Nucleus accumbens (tissue), 56 donors: Measurements from ENCODE around the gene ADGRV1.

Experiments
- DNase-seq, 56 donors: peaks; one replicate each; lab custom pipeline; 2025; lab: John Stamatoyannopoulos, UW

ADGRV1 gene

DNA sequence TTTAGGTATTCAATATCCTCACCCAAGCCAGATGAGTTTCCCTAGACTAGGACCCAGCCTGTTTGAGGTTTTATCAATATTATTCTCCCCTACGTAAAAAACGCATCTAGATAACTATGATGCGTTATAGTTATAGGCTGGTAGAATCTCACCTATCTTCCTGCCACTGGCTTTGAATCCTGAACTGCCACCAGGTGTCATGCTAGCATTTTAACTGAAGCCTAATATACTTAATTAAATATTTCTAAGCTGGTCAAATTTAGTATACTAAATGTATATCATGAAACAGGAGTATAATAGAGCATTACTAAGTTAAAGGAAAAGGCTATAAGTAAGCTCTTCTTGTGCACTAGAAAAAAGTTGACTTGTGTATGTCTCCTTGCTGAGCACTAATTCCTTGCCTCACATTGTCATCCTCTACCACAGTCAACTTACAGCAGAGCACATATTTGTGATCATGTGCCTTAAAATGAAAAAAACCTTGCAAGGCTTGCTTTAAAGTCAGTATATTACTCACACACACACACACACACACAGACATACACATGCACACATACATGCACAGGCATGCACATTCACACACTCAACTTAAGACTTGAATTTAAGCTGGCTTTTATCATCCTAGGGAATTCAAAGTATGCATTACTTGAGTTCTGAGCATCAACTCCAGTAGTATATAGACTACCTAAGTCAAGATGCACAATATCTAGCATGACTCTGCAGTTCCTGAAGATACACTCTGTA is 303.4 kb downstream of the ADGRV1 start:
- no peak for DNase-seq

DNA sequence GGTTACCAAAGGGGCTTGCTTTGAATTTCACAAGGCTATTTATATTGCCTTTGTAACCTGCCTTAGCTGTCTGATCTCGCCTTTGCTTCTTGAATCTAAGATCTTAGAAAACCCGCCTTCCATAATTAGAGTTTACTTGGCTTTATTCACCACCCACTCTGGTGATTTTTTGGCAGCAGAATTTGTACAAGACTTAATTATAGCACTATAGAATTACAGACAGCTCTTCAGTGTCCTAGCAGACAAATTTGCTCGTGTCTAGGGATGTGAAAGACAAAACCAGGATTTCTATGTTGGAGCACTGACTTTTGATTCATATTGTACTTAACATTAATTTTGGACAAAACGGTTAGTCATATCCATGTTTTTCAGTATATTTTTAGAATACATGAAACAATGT is 306.6 kb downstream of the ADGRV1 start:
- no peak for DNase-seq

DNA sequence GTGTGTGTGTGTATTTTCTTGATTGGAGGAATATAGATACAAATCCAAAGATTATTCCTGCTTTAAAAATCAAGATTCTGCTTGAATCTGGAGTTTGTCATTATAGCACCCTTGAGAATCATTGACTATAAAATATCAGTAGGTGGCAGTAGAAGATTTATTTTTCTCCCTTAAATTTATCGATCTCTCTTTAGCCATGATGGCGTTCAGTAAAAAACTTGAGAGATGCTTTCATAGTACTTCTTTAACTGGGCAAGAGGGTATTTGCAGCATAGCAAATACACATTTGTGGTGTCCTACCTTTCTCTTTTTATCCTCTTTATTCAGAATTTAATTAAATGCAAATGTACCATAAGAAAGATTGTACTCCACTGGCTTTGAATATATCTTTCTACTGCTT is 307.7 kb downstream of the ADGRV1 start:
- DNase-seq: no peak

DNA sequence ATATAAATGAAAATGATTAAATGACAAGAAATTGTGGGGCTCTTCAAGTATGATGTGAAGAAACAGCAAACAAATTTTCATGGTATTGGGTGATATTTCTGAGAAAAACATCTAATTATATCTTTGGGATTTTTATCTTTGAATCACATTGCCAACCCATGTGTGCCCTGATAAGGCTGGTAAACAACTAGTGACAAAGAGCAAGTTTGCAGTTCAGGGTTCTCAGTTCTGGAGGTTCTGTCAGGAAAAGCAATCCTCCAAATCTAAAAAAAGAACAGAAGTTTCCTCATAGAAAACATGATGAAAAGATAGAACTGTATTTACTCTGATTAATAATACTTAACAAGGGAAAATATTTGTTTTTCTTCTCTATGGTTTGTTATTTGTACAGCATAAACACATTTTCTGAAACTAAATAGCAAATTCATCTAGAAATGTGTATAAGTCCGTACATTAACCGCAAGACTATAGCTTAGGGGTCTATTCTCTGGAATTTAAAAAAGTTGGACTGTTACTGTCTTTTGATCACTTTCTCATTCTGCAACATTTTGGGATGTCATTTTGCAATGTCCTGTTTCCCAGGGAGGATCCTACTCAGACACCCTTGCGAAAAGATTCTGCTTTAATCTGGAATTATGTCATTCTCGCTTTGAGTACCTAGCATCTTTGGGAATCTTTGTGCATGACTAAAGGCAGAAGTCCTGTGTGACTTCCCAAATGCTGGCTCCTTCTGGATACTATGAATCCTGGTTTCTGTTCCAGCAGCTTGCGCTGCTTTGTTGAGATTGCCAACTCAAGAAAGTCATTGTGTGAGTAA is 308.5 kb downstream of the ADGRV1 start:
- no peak for DNase-seq

DNA sequence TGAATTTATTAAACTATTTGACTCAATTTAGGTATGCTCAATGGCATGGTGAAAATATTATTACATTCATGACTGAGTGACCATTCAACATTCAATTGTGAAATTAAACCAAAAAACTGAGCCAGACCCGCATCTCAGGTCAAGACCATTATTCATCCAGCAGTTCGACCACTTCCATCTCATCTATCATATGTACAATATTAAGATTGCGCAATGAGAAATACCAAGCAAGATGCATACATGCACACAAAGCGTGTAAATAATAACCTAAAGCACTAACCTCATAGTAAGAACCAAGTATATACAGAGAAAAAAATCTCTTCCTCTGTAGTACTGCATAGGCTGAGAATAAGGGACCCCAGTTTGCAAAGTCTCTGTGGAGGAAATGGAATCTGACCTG is 310.2 kb downstream of the ADGRV1 start:
- no peak for DNase-seq

DNA sequence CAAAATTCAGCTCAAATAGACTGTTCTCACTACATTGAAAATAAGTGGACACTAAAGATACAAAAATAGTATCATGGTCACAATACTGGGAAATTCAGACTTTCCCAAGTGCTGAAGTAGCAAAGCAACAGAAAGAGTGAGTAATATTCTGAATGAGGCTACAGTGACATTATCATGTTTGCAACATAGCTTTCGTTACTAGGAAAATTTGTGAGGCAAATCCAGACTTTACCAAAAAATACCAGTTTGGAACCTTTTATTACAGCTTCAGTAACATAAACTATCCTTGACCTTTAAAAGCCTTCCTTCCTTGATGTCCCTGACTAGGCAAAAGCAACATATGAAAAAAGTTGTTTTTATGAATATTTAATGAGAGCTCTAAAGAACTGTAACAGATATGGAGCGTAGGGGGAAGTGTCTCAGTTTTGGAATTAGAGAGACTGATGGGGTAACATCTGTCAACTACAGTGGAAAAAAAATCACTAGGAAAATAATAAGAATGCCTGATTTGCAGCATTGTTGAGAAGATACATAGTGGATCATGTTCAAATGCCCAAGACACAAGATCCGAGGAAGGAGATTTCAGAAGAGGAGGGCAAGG is 312.9 kb downstream of the ADGRV1 start:
- no peak for DNase-seq

DNA sequence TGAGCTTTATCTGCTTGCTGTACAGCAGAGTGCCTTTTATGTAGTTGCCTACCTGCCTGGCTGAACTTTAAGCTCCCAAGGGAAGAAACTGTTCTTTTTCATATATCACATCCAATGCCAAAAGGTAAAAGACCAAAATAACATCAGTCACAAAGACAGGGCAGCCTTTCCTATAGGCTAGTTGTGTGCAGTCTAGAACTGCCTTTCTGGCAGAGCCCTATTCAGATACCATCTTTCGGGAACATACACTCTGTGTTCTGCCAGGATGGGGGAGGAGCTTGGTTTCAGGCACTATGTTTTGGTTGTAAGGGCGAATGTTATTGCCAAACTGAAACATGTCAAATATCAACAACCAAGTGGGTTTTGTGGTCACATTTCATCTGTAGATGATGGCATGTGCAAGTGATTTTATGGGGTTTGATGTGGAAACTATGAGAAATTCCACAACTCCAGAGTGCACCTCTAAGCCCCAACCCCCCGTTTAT is 314.5 kb downstream of the ADGRV1 start:
- DNase-seq: no peak

DNA sequence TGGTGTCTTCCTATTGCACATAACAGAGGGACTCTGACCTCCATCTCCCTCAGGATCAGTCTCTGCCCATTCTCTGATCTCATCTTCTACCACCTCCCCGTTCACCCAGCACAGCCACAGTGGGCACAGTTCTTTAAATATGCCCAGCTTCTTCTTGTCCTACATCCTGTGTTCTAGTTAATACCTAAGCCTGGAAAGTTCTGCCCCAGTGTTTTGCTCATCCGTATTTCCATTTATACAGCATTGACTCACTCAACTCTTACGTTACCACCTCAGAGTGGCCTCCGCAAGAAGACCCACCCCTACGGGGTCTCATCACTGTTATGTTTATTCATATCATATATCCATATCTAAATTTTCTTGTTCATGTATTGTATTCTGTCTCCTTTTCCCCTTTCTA is 315.5 kb downstream of the ADGRV1 start:
- DNase-seq: no peak

DNA sequence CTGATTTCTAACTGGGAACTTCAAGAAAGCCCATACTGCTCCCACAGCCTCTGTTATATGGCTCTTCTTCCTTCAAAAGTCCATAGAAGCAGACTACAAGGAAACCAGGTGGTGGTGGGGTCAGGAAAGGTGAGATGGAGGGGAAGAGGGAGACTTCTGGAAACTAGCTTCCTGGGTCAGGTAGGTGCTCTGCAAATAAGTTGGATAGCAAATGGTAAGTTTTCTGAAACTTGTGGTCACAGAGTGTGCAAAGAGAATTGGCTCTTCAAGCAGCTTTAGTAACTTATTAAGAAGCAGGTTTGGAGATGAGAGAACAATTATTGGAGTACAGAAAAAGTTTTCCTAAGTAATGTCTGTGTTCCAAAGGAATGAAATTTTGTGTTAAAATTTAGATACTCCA is 316.9 kb downstream of the ADGRV1 start:
- DNase-seq: no peak

DNA sequence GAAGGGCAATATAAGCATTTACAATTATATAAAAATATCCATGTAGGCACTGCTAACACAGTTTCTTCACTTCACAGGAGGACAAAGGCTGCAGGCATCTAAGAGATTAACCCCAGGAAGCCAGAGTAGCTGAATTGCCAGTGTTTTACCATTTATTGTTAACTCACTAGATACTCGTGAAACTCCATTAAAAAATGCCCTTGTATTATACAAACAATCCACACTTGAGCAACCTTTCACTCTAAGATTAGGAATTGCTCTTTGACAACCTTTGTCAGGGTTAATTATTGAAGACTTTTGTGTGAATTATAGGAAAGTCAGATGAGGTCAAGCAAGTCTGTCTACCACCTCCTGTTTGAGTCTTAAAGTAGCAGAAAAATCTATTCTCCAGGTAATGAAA is 317.8 kb downstream of the ADGRV1 start:
- no peak for DNase-seq

DNA sequence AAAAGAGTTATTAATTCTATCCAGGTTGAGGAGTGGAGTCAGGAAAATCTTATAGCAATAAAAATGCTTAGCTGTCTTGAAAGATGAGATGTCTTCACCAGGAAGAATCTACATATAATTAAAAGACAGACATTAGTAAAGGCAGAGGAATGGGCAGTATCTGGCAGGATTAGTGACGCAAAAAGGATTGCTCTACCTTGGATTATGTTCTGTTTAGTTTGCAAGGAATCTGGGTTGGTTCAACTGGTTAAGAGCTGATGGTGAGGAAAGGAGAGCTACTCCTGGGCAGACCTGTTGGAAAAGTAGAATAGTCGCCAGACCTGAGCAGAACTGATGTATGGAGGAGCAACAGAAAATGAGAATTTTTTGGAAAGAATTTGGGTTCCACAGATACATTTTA is 318.5 kb downstream of the ADGRV1 start:
- DNase-seq: no peak

DNA sequence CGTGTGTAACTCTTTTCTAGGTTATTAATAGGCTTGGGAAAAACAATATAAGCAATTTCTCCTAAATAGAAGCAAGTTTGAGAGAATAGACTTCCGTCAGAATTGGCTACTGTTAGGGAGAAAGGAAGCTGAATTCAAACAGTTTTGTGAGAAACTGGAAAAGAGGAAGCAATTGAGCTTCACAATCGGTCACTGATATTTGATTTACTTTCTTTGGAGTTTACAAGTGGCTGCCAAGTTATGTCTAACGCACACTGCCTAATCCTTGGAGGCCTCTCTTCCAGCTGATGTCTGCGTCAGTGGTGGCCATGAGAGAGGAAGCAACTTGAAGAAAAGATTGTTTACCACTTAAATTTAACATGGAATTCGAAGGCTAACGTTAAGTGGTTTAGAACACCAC is 319.5 kb downstream of the ADGRV1 start:
- no peak for DNase-seq

DNA sequence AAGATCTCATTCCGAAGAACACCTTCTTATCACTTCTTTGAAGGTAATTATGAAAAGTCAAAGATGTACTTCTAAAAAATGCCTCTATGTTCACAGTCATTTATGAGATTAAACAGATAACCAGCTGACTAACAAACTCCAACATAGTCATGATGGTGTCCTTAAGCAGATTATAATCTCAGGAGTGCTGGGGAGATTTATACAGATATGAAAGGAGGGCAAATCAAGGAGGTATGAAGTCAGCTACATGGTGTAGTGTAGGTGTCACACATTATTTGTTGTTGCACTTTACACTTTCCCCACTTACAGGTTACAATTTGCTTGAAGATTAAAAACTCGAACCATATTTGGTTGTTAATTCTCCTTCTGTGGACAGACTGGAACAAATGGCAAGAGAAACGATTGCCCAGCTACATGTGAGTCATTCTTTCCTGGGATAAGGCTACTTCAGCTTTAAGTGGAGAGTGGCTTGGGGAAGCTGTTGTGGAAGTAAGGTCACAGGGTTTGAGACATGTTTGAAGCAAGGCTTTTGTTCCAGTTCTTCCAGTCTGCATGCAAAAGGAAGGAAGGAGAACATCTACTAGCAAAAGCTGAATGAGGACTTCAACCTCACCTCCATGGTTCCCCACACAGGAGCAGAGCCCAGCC is 320.1 kb downstream of the ADGRV1 start:
- no peak for DNase-seq

DNA sequence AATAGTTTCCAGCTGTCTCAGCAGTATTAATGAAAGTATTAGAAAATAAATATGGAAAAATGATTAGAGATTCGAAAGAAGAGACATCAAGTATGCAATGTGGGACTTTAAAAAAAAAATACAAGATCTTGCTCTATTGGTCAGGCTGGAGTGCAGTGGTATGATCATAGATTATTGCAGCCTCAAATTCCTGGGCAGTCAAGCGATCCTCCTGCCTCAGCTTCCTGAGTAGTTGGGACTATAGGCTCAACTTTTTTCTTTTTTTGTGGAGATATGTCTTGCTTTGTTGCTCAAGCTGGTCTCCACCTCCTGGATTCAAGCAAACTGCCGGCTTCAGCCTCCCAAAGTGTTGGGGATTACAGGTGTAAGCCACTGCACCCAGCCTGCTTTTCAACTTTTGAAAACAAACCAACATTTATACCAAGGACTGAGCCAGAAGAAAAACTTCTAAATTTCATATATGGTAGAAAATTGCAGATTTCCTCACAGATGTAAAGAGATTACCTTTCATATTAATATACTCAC is 323.1 kb downstream of the ADGRV1 start:
- no peak for DNase-seq

DNA sequence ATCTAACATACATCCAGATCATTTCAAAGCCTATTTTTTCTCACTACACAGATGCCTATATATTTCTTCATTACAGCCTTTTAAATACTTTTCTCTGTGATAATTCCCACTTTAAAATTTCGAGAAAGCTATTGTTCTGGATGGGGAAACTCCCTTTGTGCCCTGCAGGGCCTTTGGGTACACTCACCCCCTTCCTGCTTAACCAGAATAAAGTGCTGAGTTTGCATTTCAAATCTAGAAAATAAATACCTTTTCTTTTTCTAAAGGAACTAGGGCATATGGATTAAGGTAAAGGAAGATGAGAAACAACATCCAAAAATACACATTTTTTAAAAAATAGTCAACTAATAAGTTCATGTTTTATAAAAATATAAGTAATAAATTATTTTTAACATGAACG is 323.9 kb downstream of the ADGRV1 start:
- no peak for DNase-seq

DNA sequence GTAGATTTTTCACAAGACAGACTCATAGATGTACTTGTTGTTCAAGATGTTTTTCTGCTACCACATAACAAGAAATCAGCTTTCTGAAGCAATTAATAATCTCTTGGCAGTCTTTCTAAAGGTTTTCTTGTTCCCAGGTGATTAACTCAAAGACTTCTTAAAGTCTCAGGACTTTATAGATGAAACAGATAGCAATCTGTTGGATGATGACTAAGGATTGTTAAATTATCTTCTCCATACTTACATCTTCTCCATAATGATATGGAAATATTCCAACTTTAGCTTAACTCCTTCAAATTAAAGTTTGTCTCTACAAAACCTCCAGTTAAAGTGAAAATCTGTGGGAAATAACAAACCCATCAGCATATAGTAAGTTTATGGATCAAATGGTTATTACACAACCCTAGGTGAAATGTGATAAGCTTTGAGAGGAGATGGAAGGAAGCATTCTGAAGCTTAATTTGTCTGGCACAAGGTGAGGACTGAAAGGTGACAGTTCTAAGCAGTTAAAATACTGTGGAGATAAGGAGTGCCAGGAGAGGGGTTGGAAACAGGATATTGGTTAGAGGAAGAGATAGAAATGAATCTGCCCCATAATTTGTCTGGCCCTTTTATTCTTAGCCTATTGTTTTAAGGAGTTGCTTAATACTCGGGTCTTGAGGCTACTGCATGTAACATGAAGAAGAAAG is 326.7 kb downstream of the ADGRV1 start:
- no peak for DNase-seq

DNA sequence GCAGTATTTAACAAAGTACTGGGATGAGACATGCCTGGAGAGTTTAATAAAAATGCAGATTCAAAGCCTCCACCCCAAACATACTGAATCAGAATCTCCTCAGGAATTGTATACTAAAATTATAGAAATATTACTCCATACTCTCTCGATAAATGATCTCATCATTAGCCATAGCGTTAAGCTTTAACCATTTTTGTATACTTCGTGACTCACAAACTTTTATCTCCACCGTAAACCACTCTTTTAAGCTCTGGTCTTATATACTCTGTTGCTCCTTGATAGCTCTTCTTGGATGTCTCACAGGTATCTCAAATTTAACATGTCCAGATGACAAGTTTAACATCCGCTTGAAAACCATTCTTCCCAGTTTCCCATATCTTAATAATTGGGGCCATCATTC is 327.8 kb downstream of the ADGRV1 start:
- no peak for DNase-seq

DNA sequence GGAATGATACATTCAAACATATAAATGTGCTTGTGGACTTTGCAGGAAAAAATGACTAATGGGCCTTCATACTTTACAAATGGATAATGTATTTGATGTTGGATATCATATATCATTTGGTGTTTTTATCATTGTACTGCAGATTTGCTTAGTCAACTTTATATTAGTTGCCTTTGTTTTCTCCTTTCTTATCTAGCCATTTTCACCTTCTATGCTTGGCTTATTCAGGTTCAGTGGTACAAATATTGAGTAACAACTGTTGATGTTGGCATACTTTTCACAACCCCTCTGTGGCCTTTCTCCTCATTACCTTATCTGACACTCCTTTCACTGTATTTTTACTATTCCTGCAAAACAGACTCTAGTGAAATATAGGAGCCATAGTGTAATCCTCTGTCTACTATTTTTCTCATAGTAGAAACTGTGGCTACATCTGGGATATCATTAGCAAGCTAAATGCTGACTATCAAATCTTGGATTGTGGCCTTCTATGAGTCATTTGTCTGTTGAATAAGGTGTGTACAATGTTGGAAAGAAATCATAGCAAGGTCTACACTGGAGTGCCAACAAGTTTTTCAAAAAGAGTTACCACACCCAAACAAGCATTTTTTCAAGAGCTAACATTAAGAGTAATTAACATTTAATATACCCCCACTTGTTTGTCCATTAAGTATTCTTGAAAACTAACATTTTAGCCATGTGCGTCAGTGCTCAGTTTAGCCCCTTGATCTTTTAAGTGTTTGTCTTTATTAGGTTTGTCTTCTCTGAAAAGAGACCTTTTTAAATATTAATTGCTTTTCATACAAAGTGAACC is 330.1 kb downstream of the ADGRV1 start:
- DNase-seq: no peak

DNA sequence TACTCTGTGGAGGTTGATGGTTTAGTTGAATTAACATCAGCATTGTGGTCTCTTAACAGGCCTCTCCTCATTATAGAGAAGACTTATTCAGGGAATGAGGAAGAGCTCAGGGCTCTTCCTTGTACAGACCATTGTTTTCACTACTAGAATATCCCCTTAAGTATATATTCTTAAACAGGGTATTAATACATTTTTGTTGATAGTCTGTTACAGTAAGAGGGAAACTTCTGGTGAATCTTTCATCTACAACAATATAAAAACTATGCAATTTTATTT is 330.7 kb downstream of the ADGRV1 start:
- no peak for DNase-seq

DNA sequence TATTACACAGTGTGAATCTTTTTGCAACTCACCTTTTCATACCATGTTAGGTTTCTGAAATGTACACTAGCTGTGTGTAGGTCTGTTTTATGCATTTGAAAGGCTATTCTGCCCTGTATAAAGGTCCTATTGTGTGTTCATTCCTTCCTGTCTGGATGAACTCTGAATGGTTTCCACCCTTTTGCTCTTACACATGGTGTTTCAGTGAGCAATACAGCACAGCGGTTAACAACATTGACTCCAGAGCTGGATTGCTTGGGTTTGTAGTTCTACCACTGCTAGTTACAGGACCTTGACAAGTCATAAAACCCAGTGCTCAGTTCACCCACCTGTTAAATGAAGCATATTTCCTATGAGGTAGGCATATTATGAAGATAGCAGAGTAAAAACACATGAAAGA is 331.6 kb downstream of the ADGRV1 start:
- no peak for DNase-seq
